HG02970 (cell line): ENCODE results near the gene NECAB2.
A peak's percentile ranks its signal among the peaks of the same experiment; 100 is the strongest.

Source experiments
- ATAC-seq: cut with Tn5 transposase; IDR thresholded peaks from one replicate; pipeline ENCODE4 v1.9.1; 2021; ENCODE audit warnings: mild to moderate bottlenecking, moderate library complexity, moderate number of reproducible peaks; ENCODE audit not compliant: unreplicated experiment, low FRiP score

The NECAB2 gene

DNA sequence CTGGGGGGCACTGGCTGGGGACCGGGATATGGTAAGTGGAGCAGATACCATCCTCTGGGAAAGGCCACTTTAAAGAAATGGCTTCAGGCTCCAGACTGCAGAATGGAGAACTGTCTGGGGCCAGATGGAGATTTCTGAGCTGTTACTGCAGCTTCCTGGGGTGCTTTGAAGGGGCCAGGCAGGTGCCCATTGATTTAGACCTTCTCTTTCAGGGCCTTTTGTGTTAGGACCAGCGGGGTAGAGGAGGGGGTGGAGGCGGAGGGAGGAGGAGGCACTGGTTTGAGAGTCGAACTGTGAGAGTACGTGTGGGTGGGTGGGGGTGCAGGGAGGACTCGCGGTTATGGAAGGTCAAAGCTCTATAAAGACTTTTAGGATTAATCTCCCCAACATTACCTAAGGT, 11.4 kb downstream of the NECAB2 start:
- no peak for ATAC-seq

DNA sequence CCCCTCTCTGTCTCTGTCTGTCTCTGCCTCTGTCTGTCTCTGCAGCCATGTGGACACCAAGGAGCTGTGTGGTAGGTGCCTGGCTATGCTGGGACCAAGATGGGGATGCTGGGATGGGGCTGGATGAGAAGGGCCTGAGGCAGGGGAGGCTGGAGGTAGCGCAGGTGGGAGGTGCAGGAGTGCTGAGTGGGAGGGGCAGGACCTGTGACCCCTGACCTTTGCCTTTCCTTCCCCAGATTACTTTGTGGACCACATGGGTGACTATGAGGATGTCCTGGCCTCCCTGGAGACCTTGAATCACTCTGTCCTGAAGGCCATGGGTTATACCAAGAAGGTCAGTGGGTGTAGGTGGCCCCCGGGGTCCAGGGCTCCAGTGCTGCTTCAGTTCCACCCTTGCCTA, 12.8 kb downstream of the NECAB2 start:
- no peak for ATAC-seq

DNA sequence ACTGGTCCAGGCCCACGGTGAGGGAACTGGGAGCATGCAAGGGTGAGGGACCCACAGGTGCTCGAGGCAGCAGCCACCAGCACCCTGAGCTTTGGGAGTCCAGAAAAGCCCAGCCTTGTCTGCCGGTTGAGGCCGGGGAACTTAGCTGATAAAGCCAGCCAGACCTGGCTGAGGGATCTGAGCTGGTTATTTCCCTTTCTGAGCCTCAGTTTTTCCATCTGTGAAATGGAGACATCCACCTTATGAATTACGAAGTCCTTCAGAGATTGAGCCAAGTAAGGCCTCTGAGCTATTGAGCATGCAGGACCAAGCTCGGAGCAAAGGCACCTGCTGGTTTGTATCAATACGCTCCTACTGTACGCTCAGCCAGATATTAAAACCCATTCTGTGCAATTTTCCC, 13.8 kb downstream of the NECAB2 start:
- ATAC-seq = no peak

DNA sequence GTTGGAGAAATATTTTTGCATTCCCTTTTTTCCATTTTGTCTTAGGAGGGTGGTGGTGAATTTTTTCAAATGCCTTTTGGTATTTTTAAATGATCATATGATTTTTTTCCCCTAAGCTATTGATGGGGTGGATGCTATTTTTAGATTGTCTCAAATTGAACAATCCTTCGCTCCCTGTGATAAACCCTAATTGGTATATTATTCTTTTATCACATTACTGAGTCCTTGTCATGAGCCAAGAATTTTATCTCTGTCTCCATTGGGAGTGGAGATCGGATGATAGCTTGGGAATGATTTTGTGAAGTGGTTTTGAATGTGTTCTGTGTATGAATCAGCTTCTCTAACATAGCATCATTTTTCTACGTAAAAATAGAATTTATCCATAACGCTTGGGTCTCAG, 15.4 kb downstream of the NECAB2 start:
- no peak for ATAC-seq

DNA sequence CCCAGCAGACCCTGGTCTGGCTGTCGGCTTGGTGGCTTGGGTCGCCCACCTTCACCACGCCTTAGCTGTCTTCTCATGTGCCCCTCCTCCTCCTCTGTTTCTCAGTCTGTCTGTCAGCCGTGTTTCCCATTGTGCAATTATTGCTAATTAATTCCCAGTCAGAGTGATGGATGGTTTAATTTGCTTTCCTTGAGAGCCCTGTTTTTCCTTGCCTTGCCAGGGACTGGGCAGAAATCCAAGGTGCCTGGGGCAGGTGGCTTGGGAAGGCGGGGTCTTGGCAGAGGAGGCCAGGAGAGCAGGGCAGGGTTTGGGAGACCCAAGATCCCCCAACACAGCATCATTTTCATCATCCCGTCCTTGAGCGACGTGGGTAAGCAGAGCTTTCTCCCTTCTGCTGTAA, 21.3 kb downstream of the NECAB2 start:
- ATAC-seq = no peak

DNA sequence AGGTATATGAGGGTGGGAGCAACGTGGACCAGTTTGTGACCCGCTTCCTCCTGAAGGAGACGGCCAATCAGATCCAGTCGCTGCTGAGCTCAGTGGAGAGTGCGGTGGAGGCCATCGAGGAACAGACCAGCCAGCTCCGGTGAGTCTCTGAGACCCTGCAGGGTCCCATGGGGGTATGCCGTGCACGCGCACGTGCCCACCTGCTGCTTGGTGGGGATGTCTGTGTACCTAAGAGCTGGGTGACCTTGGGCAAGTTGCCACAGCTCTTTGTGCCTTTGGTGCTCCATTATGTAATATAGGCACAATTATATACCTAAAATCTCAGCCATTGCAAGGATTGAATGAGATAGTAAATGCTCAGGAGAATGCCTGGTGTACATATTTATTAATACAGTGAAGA, 22.4 kb downstream of the NECAB2 start:
- no peak for ATAC-seq

DNA sequence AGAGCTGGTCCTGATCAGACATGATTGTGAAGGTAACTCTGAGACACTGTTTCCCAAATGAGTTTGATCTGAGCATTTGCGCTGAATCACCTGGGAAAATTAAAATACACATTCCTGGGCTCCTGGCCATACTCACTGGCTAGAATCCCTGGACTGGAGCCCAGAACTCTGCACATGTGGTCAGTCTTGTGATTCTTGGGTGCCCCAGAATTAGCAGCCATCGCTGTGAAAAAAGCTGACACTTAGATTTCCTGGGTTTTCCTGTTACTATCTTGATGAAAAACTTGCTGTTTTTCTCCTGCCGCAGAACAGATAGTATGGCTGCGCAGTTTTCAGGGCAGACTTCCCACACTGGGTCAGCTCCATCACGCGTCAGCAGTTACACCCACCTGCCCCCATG, 24.6 kb downstream of the NECAB2 start:
- ATAC-seq = no peak

DNA sequence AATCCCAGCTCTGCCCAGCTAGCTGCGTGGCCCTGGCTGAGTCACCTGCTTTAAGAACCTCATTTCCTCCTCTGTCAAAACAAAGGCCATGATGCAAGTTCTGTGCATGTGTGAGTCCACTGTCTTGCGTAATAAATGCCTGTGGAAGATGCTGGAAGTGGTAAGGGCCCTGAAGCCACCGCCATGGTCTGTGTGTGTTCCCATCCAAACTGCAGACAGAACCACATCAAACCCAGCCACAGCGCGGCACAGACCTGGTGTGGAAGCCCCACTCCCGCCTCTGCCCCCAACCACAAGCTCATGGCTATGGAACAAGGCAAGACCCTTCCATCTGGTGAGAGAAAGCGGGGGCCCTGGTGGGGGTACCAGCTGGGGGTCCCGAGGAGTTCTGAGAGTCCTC, 26.0 kb downstream of the NECAB2 start:
- no peak for ATAC-seq

DNA sequence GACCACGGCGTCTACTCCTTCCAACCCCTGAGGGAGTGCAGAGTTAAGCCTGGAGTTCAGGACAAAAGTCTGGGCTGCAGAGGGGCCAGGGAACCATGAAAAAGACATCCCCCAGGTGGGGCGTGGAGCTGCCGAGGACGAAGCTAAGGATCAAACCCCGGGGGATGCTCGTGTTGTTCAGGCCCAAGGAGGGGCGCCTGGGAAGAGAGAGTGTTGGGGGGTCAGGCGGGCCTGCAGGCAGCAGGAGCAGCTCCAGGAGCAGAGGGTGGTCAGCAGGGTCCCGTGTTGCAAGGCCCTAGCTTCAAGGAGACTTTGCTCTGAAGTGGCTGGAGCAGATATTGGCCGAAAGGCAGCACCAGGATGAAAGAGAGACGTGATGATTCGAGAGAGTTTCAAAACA, 26.7 kb downstream of the NECAB2 start:
- no peak for ATAC-seq

DNA sequence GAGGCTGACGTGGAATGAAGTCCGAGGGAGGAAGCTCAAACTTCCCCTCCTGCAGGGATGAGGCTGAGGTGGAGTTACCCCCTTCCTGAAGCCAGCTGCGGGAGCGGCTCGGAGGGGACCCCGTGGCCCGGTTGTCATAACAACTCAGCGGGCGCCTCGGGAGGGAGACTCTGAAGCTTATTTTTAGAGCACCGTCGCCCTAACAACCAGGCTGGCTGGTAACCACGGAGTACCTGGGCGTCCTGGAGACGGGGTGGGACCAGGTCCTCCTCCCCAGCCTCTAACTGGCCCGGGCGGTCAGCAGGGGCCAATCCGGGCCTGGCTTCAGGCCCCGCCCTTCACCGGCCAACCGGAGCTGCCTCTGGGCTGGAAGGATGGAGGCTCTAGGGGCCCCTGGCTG, 27.7 kb downstream of the NECAB2 start:
- ATAC-seq = no peak

DNA sequence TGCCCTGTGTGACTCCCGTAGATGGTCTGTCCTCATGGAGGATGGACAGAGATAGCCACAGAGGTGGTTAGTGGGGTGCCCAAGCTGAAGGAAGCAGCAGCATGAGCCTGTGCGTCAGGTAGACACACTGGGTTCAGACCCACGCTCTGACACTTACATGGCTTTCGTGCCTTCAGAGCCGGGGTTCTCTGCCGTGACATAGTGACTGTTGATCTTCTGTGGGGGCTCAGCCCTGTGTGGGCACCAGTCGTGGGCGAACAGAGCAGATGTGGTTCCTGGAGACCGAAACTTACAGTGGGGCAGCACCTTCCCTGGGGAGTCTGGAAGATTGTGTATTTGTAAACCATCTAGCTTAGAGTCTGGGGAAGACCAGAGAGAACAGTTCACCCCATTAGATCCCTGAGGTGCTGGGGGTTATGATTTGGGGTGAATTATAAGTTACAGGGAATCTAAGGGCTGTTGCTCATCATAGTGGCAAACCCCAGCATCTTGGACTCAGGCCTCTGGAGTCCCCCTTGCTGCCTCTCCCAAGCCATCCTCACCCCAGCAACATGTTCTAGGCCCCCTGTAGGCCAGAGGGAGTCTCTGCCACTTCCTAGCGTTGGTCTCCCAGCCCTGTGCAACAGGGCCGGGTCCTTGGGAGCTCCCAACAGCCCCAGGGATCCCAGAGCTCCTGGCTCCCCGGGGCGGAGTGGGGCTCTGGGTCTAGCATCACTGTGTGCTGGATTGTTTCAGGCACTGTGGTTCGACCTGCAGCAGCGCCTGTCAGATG, 28.6 kb downstream of the NECAB2 start:
- no peak for ATAC-seq

DNA sequence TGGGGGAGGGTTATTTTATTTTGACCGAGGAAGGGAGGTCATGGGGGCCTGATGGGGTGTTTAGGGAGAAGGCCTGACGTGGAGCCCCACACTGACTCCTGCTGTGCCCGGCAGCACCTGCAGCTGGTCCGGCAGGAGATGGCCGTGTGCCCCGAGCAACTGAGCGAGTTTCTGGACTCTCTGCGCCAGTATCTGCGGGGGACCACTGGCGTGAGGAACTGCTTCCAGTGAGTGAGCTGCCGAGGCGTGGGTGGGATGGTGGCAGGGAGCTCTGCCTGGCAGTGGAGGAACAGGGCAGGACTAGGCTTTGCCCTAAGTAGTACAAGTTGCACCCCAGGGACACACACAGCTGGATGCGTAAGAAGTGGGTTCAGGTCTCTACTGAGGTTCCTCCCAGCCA, 30.0 kb downstream of the NECAB2 start:
- ATAC-seq = no peak

DNA sequence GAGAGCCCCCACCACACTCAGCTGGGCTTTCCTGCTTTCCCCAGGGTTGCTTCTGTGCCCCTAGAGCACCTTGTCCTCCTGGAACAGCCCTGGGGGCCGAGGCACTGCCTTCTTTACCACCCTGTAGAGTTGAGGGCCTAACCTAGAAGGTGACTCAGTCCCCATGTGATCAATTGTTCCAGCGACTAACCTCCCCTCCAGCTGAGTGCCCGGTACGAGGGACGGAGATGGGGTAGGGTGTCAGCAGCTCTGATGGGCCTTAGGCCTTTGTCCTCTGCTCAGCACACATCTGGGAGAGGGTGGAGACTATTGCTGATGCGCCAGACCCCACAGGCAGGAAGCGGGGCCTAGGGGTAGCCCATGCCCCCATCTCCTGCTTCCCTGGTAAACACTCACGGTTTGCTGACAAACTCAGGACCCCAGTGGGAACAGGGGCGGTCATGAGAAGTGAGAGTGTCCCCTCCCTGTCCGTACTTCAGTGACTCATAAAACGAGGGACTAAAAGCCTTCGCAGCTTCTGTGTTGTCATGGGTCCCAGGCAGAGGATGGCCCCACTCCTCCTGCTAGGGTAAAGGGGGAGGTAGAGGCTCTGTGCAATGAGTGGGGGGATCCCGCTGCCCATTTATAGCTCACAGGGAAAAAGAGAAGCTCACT, 33.1 kb downstream of the NECAB2 start:
- no peak for ATAC-seq

DNA sequence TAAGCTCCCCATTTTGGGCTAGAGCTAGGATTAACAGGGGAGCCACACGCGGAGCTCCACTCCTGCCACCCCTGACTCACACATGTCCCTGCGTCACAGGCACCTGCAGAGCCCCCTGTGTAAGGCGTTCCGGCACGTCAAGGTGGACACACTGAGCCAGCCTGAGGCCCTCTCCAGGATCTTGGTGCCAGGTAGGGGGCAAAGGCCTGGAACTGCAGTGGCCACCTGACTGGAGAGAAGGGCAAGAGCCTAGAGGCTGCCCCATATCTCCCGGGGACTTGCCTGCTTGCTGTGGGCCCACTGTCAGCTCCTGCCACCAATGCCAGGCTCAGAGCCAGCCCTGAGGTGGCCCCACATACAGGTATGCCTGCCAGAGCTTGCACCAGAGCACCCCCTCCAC, 33.7 kb downstream of the NECAB2 start:
- ATAC-seq = no peak

DNA sequence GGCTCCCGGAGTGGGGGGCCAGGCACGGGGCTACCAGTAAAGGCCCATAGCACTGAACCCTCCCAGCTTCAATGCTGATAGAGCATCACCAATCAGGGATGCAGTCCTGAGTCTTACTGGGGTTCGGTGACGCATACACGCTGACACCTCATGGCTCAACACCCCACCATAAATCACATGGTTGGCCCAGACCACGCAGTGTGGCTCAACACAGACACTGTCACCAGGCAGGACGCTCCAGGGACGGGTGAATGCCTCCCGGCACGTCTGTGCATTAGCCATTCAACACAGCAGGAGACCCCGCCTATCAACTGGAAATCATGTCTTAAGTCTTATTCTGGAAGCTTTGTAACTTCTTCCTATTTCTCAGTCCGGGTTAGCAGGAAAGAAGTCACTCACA, 35.0 kb downstream of the NECAB2 start:
- no peak for ATAC-seq

DNA sequence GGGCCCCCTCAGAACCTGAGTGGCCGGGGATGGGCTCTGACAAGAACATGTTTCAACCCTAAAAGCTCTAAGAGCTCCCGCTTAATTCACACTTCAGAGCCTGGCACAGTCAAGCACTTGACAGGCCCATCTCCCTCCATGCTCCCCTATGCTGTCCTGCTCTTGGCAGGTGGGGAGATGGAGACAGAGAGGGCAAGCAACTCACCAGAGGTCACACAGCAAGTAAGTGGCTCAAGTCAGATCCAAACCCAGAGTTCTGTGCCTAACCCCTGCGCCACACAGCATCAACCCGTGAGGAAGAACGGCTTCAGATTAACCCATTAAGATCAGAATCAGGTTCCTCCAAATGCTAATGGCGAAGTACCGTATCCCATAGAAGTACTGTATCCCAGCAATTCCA, 36.4 kb downstream of the NECAB2 start:
- ATAC-seq = no peak

DNA sequence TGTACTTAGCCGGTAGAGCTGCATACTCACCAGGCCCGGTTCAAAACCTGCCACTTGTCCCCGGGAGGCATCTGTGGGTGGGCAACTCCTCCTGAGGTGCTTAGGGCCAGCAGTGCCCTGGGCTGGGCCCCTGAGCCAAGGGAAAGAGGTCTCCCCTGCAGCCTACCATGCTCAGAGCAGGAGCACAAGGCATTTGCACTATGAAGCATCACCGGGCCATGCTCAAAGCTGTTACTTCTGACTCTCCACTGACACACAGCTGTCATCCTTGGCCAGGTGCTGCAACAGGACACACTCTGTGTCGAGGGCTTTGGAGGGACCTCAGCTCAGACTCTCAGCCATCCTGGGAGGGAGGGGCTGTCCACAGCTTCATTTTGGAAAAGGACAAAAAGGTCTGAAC, 37.3 kb downstream of the NECAB2 start:
- no peak for ATAC-seq

DNA sequence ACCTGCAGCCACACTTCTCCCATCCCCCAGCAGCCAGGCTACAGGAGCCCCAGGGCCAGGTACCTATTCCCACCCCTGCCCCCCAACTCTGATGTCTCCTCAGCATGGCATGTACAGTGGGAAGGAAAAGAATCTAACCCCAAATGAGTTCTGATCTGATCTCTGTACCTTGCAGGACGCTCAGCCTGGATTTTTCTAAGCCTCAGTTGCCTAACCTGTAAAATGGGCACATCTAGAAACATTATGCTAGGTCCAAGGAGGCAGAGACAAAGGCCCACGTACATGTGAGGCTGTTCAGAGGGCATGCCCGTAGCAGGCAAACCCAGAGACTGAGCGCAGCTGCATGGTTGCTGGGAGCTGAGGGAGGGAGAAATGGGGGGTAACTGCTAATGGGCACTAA, 39.5 kb downstream of the NECAB2 start:
- ATAC-seq = no peak

DNA sequence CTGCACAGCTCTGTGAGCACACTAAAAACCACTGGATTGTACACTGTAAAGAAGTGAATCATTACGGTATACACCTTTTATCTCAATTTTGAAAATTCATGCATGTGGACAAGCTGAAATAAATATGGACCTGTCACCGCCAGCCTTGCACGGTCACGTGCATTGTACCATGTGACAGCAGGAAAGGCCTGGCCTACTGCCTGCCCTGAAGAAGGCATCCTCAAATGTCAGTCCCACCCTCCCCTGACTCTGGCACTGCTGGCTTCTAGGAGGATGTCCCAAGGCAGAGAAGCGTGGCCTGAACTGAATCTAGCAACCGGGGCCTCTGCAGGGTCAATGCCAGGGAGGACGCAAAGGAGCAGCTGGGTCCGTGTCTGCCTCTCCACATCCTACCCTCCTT, 39.9 kb downstream of the NECAB2 start:
- ATAC-seq = no peak

DNA sequence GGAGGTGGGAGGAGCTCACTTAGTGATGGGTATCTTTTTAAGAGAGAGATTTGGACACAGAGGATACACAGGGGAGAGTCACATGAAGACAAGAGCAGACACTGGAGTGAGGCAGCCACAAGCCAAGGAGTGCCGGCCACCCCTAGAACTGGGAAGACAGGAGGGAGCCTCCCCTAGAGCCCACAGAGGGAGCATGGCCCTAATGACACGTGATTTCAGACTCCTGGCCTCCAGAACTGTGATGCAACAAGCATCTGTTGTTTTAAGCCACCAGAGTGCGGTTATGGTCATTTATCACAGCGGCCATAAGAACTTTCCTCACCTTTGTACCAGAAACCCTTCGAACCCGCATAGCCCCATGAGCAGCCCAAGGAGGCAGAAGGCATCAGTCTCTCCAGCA, 41.2 kb downstream of the NECAB2 start:
- ATAC-seq = no peak

DNA sequence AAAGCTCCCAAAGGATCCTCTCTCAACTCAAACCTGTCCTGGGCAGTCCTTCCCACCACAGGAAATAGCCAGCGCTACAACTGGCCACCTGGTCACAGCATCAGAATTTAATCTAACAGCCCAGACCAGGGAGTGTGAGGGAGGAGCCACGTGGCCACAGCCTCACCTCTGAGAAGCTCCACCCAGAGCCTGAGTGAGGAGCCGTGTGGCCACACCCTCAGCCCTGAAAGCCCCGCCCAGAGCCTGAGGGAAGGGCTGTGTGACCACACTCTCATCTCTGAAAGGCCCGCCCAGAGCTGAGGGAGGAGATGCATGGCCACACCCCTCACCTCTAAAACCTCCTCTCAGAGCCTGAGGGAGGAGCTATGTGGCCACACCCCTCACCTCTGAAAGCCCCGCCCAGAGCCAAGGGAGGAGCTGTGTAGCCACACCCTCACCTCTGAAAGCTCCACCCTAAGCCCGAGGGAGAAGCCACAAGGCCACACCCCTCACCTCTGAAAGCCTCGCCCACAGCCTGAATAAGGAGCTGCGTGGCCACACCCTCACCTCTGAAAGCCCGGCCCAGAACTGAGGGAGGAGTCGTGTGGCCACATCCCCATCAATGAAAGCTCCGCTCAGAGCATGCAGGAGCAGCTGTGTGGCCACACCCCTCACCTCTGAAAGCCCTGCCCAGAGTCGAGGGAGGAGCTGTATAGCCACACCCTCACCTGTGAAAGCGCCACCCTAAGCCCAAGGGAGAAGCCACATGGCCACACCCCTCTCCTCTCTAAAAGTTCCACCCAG, 45.9 kb downstream of the NECAB2 start:
- ATAC-seq = peak; percentile 67
